ENCODE results near the gene OGDH.

OGDH gene

GRCh38 chr7:44638611-44639557 is 32.5 kb downstream of the OGDH start:
- DNase-seq = peak; percentile 88

DNA sequence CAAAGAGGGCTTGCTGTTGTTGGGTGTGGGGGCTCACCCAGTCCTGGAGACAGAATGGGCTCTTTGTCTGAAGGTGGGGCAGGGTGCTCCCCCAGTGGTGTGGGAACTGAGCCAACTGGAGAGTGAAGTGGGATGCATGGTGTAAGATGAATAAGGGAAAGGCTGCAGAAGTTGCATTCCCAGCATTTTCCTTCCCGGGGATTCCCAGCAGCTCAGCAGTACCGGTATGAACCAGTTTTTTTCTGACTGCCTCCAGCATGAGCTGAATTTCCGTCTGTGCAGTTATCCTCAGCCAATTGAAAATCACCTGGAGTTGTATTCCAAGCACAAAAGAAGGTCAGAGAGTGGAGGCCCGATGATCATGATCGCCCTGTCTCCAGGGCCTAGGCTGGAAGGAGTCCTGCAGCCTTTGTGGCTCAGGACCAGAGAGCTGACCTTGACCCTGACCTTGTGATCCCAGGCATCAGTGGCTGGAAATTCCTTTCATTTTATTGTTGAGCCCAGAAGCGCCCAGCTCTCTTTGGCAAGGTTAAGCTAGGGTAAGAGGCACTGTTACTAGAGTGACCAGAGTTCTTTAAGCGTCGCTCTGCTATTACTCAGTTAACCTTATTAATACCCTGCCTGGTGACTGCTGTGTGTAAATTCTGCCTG is 33.4 kb downstream of the OGDH start:
- no peak for DNase-seq

DNA sequence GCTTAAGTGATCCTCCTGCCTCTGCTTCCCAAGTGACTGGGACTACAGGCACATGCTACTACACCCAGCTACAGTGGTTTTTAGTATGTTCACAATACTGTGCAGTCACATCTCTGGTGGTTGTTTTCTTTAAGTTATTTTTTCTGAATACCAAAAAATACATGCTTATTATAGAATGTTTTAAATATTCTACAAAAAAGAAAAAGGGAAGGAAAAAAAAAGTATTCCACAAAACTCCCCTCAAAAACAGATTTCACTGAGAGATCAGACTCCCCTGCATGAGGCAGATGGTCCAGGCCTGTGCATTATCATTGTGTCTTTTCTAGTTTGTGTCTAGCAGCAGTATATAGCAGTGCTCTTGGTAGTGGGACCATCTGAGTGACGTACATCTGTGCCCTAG is 36.8 kb downstream of the OGDH start:
- DNase-seq = no peak

- DNase-seq = no peak
Measured at GRCh38 chr7:44645254-44645653, 38.8 kb downstream of the OGDH start.

- DNase-seq = no peak
Measured at GRCh38 chr7:44645696-44646095, 39.3 kb downstream of the OGDH start.

- no peak for DNase-seq
Measured at GRCh38 chr7:44646176-44646920, 39.9 kb downstream of the OGDH start.

GRCh38 chr7:44646921-44647636 is 40.7 kb downstream of the OGDH start:
- no peak for DNase-seq

DNA sequence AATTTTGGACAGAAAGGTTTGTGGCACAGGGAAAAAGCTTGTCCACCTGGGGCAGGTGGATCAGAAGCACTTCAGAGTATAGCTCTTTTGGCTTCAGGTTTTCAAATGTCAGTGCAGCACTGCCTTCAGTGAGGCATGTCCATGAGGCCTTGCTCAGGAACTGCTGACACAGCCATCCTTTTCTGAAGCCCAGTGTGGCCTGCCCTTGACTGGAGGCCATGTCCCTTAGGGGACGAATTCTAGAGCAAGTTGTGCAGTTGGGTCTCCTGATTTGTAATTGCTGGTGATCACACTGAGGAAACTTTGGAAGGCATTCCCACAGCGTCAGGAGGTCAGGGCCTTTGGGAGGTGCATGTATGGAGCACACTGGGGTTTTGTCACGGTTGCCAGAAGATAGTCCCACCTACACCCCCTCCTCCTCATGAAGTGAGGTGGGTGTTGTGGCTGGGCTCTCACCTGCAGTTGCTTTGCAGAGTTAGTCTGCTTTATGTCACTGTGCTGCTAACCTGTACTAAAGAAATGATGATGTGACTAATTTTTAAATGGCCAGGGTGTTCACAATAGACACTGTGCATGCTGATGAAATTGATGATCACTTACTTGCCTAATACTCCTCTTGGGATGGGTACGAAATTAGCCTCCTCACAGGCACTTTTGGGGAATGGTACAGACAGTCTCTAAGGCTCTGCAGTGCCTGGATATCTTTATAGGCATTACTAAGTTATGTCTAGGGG is 41.7 kb downstream of the OGDH start:
- no peak for DNase-seq

- DNase-seq = no peak
Measured at GRCh38 chr7:44650242-44650641, 43.8 kb downstream of the OGDH start.

DNA sequence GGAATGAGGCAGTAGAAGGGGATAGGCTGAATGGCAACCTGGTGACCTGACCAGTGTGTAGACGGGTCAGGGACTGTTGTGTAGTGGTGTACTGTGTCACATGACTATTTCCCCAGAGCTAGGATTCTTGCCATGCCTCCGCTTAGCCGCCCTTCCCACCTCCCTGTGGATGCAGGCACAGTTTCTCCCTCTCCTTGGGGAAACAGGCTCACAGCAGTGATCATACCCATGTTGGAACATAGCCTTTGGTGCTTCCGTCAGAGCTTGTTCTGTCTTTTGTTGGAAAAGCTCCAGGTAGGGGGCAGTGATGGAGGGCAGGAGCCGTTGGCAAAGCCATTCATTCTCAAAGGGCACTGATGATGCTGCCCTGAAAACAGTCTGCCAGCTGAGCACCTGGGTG is 44.3 kb downstream of the OGDH start:
- DNase-seq = no peak

- no peak for DNase-seq
Measured at GRCh38 chr7:44652535-44652934, 46.1 kb downstream of the OGDH start.

- no peak for DNase-seq
Measured at GRCh38 chr7:44654255-44654796, 47.9 kb downstream of the OGDH start.

DNA sequence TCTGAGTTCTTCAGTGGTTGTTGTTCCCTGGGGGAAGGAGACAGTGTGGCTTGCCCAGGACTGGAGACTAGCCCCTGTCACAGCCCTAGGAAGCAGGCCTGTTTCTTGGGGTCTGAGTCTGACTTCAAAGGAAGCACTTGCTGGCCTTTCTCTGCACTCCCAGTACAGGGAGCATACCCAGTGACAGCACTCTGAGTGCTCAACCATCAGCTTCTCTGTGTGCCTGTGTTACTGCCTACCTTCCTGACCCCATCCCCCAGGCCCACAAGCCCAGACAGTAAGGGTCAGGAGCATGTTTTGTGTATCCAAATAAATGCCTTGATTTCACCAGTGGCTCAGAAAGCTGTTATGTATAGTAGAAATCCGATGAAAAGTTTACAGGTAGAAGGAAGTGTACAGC is 48.9 kb downstream of the OGDH start:
- no peak for DNase-seq

GRCh38 chr7:44658979-44659378 is 52.6 kb downstream of the OGDH start:
- no peak for DNase-seq

- no peak for DNase-seq
Measured at GRCh38 chr7:44661233-44661632, 54.8 kb downstream of the OGDH start.

DNA sequence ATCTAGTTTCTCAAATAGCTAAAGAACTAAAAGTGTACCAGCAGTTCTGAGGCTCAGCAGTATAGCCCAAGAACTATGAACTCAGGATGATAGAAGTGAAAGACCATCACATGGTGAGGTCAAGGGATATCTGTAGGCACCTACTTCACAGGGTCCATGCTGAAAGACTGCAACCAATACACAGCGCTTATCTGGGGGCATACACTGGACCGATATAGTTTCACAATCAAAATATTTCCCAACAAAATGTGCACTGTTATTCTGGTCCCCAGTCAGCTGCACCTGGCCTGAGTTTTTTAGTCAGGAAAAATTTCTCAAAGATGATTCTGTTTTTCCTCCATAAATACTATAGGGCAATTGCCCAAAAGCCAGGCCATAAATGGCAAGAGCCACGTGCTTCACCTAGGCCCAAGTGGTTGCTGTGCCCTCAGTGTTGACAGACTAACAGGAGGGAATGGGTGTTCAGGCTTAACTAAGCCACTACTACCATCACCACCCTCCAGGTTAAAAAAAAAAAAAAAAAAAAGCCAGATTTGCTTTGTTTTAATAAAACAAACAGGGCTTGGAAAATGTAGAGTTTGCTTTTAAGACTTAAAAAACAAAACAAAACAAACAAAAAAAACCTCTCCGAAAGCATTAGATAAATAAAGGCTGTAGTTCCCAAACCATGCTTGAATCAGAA is 58.5 kb downstream of the OGDH start:
- DNase-seq = no peak

DNA sequence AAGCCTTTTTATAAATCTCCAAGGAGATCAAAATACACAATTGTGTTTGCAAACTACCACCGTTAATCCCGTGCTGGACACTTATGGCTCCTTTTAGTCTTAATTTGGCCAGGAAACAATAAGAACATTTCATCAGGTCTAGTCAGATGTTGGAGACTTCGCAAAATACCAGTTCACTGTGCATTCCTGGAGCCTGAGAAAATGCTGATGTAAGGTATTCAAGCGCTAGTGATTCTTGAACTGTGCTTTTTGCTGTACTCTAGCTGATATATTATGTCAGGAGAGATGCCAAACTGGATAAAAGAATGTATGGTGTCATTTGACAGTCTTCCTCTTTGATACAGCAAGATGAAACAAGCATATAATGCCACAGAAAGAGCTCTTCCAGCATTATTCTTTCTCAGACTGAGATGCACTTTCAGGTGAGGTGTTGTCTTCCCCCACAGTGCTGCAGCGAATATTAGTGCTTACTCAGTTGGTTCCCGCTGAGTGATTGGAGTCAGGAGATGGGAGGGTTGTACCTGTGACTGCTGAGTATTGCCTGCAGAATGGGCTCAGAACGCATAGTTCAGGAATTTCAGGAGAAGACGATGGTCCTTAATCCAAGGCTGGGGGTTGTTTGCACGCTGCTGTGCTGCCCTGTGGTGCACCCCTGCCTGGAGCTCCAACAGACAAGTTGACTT is 59.2 kb downstream of the OGDH start:
- no peak for DNase-seq

DNA sequence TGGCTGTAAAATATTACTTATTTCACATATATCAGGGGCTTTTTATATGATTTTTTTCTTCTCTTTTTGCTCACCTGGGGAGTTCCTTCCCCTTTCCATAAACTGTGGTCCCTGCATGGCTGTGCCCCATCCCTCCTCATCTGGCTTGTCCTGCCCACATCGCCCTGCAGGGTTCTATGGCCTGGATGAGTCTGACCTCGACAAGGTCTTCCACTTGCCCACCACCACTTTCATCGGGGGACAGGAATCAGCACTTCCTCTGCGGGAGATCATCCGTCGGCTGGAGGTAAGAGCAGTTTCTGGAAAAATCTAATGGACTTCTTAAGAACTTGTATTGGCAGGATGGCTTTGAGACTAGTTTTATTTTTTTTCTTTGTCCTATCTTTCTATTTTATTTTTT is 60.1 kb downstream of the OGDH start:
- no peak for DNase-seq

DNA sequence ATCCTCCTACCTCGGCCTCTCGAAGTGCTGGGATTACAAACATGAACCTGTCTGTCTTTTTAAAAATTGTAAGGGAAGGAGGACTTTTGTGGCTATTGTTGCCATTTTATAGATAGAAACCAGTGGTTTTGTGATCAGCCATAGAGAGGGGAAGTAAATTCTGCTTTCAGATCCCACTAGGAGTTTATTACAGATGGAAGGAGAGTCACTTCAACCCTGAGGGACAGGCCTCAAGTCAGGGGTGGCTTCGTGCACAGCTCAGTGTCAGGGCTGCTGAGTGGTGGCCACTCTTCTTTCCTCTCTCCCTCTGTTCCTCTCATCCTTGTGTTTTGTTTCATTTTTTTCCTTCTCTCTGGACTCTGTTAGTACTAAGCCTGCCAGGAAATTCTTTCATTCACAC is 60.8 kb downstream of the OGDH start:
- no peak for DNase-seq

DNA sequence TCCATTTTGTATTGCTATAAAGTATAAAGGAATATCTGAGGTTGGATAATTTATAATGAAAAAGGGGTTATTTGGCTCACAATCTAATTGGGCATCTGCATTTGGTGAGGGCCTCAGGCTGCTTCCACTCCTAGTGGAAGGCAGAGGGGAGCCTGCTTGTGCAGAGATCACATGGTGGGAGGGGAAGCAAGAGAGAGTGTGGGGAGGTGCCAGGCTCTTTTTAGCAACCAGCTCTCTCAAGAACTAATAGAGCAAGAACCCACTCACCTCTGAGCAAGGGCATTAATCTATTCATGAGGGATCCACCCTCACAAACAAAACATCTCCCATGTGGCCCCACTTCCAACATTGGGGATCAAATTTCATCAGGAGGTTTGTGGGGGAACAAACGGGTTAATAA is 64.6 kb downstream of the OGDH start:
- DNase-seq = no peak

GRCh38 chr7:44673324-44673723 is 66.9 kb downstream of the OGDH start:
- DNase-seq = no peak

Measured in CD4-positive, alpha-beta T cell treated with Interleukin-10 for 1 hour (primary cell).